ENCODE data around the gene ACAA1. TPM values are rescaled to one million over a fixed set of nuclear protein-coding genes. Genes with fewer than 3 reads are reported as not detected.
"Not testable (repeated sequence)": the region's sequence is repeated elsewhere in the genome, so short reads cannot be mapped to it uniquely, and the experiment has no call there.

ACAA1 gene
- total RNA-seq, 1 donor: 34.8 TPM

DNA sequence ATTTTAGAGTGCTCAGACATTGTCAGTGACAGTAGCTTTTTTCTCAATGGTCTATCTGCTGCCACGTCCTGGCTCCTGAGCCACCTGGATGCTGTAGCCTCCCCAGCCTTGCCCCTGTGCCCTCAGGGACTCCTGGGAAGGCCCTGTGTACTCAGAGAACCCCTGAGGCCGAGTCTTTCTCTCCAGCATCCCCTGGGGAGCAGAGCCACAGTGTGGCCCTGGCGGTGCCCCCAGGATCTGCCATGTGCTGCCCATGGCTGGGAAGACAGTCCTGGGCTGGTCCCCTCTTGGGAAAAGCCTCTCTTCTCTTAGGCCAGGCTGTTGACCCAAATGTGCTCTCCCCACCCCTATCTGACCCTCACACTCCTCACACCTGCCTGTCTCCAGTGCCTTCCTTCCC lies 6.6 kb upstream of the ACAA1 start:
- no peak overlapping the region for H3K4me3 ChIP-seq (ENCODE audit: low read length)
- H3K9me3 ChIP-seq (ENCODE audit: low read depth, low read length): peaks cover 11% of the 10 kb centered on the region
- H3K27me3 ChIP-seq (ENCODE audit: insufficient read depth, low read length): no peaks in the 10 kb centered on the region
- peaks cover 61% of the 10 kb centered on the region for H3K4me1 ChIP-seq (ENCODE audit: insufficient read depth, low read length)

DNA sequence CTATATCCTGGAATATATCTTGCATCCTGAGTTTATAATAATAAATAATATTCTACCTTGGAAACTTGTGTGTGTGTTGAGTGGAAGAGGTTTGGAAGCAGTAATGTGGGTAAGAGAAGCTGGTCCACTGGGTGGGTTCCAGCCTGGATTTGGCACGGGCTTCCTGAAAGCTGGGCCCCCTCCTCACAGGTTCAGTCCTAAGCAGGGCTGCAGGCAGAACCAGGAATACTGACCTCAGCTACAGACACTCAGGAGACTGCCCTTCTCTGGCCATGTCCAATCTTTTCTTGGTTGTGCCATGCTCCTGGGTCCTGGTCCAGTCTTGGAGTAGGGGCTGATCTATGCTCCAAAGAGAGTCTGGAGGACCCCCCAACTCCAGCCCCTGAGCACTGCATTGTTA lies 6.0 kb upstream of the ACAA1 start:
- H3K27me3 ChIP-seq (ENCODE audit: insufficient read depth, low read length): no peaks in the 10 kb centered on the region
- peaks cover 11% of the 10 kb centered on the region for H3K9me3 ChIP-seq (ENCODE audit: low read depth, low read length)

DNA sequence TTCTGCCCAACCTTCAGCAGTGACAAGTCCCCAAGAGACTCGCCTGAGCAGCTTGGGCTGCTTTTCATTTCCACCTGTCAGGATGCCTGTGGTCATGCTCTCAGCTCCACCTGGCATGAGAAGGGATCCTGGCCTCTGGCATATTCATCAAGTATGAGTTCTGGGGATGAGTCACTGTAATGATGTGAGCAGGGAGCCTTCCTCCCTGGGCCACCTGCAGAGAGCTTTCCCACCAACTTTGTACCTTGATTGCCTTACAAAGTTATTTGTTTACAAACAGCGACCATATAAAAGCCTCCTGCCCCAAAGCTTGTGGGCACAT lies 5.0 kb upstream of the ACAA1 start:
- H3K4me1 ChIP-seq (ENCODE audit: insufficient read depth, low read length): peaks cover 59% of the 10 kb centered on the region
- no peak overlapping the region for H3K4me3 ChIP-seq (ENCODE audit: low read length)
- H3K9me3 ChIP-seq (ENCODE audit: low read depth, low read length): peaks cover 9% of the 10 kb centered on the region
- H3K27me3 ChIP-seq (ENCODE audit: insufficient read depth, low read length): no peaks in the 10 kb centered on the region

More for the DNA sequence above, 6.0 kb upstream of the ACAA1 start:
- Histone ChIP-seq H3K4me3 (ENCODE audit: low read length) (no peak overlapping the region), H3K4me1 (ENCODE audit: insufficient read depth, low read length) (peaks cover 61% of the 10 kb centered on the region)

DNA sequence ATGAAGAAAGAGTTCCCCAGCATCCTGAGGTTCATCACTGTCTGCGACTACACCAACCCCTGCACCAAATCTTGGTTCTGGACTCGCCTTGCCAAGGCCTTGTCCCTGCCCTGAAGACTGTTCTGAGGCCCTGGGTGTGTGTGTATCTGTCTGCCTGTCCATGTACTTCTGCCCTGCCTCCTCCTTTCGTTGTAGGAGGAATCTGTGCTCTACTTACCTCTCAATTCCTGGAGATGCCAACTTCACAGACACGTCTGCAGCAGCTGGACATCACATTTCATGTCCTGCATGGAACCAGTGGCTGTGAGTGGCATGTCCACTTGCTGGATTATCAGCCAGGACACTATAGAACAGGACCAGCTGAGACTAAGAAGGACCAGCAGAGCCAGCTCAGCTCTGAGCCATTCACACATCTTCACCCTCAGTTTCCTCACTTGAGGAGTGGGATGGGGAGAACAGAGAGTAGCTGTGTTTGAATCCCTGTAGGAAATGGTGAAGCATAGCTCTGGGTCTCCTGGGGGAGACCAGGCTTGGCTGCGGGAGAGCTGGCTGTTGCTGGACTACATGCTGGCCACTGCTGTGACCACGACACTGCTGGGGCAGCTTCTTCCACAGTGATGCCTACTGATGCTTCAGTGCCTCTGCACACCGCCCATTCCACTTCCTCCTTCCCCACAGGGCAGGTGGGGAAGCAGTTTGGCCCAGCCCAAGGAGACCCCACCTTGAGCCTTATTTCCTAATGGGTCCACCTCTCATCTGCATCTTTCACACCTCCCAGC lies 4.4 kb upstream of the ACAA1 start:
- peaks cover 56% of the 10 kb centered on the region for H3K4me1 ChIP-seq (ENCODE audit: insufficient read depth, low read length)
- H3K9me3 ChIP-seq (ENCODE audit: low read depth, low read length): peaks cover 4% of the 10 kb centered on the region
- H3K4me3 ChIP-seq (ENCODE audit: low read length): no peak overlapping the region
- no peaks in the 10 kb centered on the region for H3K27me3 ChIP-seq (ENCODE audit: insufficient read depth, low read length)

DNA sequence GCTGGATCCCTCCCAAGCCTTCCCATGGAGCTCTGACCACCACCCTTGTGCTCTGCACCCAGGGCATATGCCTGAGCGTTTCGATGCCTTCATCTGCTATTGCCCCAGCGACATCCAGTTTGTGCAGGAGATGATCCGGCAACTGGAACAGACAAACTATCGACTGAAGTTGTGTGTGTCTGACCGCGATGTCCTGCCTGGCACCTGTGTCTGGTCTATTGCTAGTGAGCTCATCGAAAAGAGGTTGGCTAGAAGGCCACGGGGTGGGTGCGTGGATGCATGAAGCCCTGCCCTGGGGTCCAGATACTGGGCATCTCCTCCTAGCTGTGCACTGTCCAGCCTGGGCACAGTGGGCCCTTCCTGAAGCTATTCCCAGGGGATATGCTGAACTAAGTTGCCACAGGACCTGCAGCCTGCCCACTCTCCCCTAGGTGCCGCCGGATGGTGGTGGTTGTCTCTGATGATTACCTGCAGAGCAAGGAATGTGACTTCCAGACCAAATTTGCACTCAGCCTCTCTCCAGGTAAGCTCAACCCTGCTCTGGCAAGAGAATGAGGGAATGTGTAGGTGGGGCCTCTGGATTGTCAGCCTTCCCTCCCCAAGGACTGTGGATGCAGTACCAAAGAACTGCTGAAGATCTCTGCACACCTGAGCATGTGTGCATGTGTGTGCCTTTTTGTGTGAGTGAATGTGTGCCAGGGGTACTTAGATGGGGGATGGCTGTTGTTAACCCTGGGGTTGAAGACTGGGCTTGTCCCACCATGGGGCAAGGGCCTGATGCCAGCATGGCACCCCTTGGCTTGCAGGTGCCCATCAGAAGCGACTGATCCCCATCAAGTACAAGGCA lies 3.6 kb upstream of the ACAA1 start:
- Histone ChIP-seq H3K4me1 (ENCODE audit: insufficient read depth, low read length) (peaks cover 60% of the 10 kb centered on the region), H3K27me3 (ENCODE audit: insufficient read depth, low read length) (no peaks in the 10 kb centered on the region), H3K9me3 (ENCODE audit: low read depth, low read length) (no peaks in the 10 kb centered on the region), H3K4me3 (ENCODE audit: low read length) (peak overlapping the region; percentile 84)

DNA sequence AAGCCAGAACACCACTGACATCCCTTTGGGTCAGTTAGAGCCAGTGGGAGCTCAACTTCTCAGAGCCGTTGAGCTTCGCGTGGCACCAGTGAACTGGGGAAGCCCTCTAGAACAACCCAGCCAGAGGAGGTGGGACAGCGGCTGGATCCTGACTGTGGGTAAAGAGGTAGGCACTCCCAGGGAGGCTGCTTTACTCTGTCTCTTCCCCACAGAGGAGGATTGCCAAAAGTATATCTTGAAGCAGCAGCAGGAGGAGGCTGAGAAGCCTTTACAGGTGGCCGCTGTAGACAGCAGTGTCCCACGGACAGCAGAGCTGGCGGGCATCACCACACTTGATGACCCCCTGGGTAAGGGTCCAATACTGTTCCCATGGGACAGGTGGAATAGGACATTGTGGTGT lies 2.7 kb upstream of the ACAA1 start:
- peak overlapping the region; percentile 84 for H3K4me3 ChIP-seq (ENCODE audit: low read length)
- no peaks in the 10 kb centered on the region for H3K27me3 ChIP-seq (ENCODE audit: insufficient read depth, low read length)
- peaks cover 69% of the 10 kb centered on the region for H3K4me1 ChIP-seq (ENCODE audit: insufficient read depth, low read length)
- no peaks in the 10 kb centered on the region for H3K9me3 ChIP-seq (ENCODE audit: low read depth, low read length)

DNA sequence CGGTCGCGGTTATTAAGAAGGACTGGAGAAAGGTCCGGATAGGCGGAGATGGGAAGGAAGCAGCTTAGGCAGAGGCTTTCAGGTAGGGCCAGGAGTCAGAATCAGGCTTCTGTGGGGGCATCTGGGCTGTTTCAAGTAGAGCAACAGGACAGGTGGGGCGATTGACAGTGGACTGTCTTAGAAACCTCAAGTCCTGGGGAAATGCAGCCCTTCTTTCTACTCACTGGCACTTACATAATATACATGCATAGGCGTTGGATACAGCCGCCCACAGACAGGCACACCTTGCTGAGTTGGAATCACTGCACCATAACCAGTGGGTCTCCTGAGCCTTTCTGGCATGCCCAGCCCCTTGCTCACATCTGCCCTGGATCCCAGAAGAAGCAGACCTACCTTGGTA lies 2.3 kb upstream of the ACAA1 start:
- Histone ChIP-seq H3K27me3 (ENCODE audit: insufficient read depth, low read length) (no peaks in the 10 kb centered on the region), H3K9me3 (ENCODE audit: low read depth, low read length) (no peaks in the 10 kb centered on the region), H3K4me1 (ENCODE audit: insufficient read depth, low read length) (peaks cover 71% of the 10 kb centered on the region), H3K4me3 (ENCODE audit: low read length) (peak overlapping the region; percentile 84)

DNA sequence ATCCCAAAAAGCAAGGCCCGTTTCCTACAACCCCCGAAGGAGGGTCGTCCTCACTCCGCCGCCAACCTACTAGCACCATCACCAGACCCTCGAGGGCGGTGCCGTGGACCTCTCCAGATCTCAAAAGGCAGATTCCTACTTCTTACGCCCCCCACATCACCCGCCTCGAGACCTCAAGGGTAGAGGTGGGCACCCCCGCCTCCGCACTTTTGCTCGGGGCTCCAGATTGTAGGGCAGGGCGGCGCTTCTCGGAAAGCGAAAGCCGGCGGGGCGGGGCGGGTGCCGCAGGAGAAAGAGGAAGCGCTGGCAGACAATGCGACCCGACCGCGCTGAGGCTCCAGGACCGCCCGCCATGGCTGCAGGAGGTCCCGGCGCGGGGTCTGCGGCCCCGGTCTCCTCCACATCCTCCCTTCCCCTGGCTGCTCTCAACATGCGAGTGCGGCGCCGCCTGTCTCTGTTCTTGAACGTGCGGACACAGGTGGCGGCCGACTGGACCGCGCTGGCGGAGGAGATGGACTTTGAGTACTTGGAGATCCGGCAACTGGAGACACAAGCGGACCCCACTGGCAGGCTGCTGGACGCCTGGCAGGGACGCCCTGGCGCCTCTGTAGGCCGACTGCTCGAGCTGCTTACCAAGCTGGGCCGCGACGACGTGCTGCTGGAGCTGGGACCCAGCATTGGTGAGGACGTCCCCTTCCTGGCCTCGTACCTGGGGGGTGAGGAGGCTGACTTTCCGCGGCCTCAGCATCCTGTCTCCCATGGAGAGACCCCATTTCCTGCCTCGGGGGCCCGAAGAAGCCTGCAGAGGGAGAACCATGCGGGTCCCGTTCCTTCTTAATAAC lies 1.6 kb upstream of the ACAA1 start, which contains the start of gene MYD88:
MYD88 (plus strand) TSS at position 313 of the 842 bp plus-strand sequence; CDS start at position 353, 40 bp downstream.
- Histone ChIP-seq H3K4me3 (ENCODE audit: low read length) (peak within 1 kb of the TSS; percentile 84), H3K4me1 (ENCODE audit: insufficient read depth, low read length) (peaks cover 67% of the 10 kb centered on the region), H3K27me3 (ENCODE audit: insufficient read depth, low read length) (no peaks in the 10 kb centered on the region), H3K9me3 (ENCODE audit: low read depth, low read length) (no peaks in the 10 kb centered on the region)

DNA sequence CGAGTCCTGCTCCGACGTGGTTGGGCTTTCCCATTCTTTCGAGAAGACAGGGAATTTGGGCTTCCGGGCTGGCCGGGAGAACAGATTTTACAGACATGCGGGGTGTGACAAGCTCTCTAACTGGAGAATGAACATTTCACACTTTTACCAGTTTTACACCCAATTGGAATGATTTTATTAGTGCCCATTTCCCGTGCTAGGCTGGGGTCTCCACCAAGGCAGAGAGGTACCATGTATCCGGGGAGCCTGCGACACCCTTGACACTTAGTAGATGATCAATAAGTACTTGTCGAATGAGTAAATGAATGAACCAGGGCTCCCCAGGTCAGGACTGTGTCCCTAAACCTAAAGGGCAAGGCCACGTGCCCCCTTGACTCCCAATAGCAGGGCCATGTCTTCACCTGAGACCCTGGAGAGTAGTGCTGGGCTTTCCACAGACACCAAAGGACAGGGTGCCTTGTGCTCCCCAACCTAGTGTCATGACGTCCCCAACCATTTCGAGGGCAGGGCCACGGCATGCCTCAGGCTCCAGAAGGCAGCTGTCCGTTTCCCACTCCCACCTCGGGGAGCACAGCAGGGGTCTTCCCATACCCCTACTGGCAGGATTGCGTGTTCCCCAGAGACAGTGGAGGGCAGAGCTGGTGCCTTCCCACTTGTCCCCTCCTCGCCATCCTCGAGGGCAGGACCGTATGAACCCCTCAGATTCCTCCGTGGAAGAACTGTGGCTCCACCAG lies 855 bp upstream of the ACAA1 start:
- Histone ChIP-seq H3K4me1 (ENCODE audit: insufficient read depth, low read length) (peaks cover 62% of the 10 kb centered on the region), H3K9me3 (ENCODE audit: low read depth, low read length) (no peaks in the 10 kb centered on the region), H3K27me3 (ENCODE audit: insufficient read depth, low read length) (no peaks in the 10 kb centered on the region), H3K4me3 (ENCODE audit: low read length) (peak overlapping the region; percentile 84)

DNA sequence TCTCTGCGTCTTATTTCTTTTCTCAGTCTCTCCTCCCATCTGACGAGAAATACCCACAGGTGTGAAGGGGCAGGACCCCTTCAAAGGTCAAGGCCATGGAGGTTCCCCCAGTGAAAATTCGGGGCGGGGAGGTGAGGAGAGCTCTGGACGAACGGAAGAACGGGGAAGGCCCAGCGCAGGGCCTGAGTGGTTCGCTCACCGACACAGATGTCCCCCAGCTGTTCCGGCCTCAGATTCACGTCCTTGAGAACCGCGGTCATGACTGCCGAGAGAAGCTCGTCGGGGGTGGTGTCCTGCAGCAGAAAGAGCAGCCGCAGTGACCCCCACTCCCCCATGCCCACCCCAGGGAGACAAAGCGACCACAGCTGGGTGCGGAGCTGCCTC lies 542 bp downstream of the ACAA1 start:
- peak overlapping the region; percentile 84 for H3K4me3 ChIP-seq (ENCODE audit: low read length)
- no peaks in the 10 kb centered on the region for H3K27me3 ChIP-seq (ENCODE audit: insufficient read depth, low read length)
- peaks cover 59% of the 10 kb centered on the region for H3K4me1 ChIP-seq (ENCODE audit: insufficient read depth, low read length)
- H3K9me3 ChIP-seq (ENCODE audit: low read depth, low read length): no peaks in the 10 kb centered on the region

DNA sequence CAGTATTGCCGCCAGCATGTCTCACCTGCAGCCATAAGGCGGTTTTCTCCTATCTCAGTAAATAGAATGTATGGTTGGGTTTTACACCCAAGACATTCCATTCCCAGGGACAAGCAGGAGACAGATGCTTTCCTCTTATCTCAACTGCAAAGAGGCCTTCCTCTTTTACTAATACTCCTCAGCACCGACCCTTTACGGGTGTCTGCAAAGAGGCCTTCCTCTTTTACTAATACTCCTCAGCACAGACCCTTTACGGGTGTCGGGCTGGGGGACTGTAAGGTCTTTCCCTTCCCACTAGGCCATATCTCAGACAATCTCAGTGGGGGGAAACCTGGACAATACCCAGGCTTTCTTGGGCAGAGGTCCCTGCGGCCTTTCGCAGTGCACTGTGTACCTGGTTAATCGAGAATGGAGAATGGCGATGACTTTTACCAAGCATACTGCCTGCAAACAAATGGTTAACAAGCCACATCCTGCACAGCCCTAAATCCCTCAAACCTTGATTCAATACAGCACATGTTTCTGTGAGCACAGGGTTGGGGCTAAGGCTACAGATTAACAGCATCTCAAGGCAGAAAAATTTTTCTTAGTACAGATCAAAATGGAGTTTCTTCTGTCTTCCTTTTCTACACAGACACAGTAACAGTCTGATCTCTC lies 1.2 kb downstream of the ACAA1 start:
- Histone ChIP-seq H3K4me3 (ENCODE audit: low read length) (peak overlapping the region; percentile 84), H3K4me1 (ENCODE audit: insufficient read depth, low read length) (peaks cover 52% of the 10 kb centered on the region)
- H3K27me3 ChIP-seq (ENCODE audit: insufficient read depth, low read length); H3K9me3 ChIP-seq (ENCODE audit: low read depth, low read length): not testable (repeated sequence)

DNA sequence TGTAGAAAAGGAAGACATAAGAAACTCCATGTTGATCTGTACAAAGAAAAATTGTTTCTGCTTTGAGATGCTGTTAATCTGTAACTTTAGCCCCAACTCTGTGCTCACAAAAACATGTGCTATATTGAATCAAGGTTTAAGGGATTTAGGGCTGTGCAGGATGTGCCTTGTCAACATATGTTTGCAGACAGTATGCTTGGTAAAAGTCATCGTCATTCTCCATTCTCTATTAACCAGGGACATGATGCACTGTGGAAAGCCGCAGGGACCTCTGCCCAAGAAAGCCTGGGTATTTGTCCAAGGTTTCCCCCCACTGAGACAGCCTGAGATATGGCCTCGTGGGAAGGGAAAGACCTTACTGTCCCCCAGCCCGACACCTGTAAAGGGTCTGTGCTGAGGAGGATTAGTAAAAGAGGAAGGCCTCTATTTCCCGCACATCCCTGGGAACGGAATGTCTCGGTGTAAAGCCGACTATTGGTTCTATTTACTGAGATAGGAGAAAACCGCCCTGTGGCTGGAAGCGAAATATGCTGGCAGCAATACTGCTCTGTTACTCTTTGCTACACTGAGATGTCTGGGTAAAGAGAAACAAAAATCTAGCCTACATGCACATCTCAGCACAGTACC lies 2.3 kb downstream of the ACAA1 start:
- peaks cover 41% of the 10 kb centered on the region for H3K4me1 ChIP-seq (ENCODE audit: insufficient read depth, low read length)
- not testable (repeated sequence) for H3K27me3 ChIP-seq (ENCODE audit: insufficient read depth, low read length); H3K4me3 ChIP-seq (ENCODE audit: low read length); H3K9me3 ChIP-seq (ENCODE audit: low read depth, low read length)

DNA sequence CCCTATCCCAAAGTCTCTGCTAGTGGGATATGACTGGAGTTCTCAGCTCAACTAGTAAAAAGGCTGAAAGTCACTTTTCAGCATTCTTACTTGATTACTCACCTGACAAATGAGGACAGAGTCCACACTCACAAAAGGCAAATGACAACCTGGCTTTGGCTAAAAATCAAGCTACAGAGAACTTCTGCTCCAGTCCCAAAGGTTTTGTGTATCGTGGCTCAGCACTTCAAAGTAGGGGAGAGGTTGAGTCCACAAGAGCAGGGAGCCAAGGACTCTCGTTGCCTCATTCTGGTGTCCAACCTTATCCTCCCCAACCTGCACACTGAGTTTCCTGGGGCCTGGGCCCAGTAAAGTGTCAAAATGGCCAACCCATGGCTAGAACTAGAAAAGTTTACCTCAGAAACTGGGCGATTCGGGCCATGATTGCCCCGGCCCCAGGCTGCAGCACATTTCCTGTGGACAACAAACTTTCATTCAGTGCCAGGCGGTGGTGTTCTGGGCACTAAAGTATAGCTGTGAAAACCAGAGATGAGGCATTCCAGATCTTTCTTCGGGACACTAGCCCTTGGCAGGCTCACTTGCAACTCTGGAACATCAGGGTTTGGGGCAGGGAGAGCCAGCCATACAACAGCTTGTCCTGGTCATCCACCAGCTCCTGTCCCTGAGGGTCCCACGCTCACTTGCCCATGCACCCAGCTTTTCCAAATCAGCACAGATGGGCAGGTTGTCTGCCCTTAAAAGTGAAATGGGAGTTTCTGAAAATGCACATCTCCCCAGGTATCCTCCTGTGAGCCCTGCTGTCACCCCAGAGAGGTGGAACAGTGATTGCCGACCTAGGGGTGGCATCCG lies 3.1 kb downstream of the ACAA1 start:
- Histone ChIP-seq H3K4me3 (ENCODE audit: low read length) (no peak overlapping the region), H3K9me3 (ENCODE audit: low read depth, low read length) (no peaks in the 10 kb centered on the region), H3K4me1 (ENCODE audit: insufficient read depth, low read length) (peaks cover 37% of the 10 kb centered on the region), H3K27me3 (ENCODE audit: insufficient read depth, low read length) (no peaks in the 10 kb centered on the region)

Data from mononuclear cell (primary cell).